GM18526 (cell line): ENCODE results near the gene SULT4A1.

Source experiments
- POLR2A ChIP-seq: IDR thresholded peaks from 3 replicates; pipeline ENCODE4 v1.6.1; 2011; ENCODE audit not compliant: insufficient read length; ENCODE audit errors: extremely low read depth

Gene SULT4A1

GRCh38 chr22:43789452-43789851, 72.9 kb downstream of the SULT4A1 start:
- no peak for TF ChIP-seq POLR2A

GRCh38 chr22:43783777-43784176, 78.5 kb downstream of the SULT4A1 start:
- no peak for TF ChIP-seq POLR2A

- TF ChIP-seq POLR2A: no peak
Measured at GRCh38 chr22:43782448-43782847, 79.9 kb downstream of the SULT4A1 start.

- no peak for TF ChIP-seq POLR2A
Measured at GRCh38 chr22:43777286-43777685, 85.0 kb downstream of the SULT4A1 start.

DNA sequence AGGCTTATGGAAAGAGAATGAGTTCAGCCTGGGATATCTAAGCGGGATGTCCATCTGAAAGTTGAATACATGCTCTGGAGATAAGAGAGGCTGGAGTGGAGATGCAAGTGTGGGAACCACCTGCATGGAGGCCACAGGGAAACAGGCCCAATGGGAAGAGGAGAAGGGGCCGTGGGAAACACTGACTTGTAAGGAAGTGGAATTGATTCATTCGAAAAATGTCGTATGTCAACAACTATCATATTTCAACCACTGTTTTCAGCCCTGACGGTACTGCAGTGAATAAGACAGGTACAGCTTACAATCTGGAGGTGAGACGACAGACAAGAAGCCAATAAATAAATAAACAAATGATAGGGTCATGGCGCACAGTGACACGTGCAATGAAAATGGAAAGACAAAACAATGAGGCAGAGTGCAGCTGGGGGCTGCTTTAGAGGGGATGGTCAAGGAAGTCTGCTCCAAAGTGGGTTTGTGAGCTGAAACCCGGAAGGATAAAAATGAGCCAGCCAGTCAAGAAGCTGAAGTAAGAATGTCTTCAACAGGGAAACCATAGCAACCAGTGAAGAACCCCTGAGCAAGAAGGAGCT, 86.1 kb downstream of the SULT4A1 start:
- no peak for TF ChIP-seq POLR2A
